HG03432 (cell line): ENCODE results near the gene MAB21L4.

Source experiments
- ATAC-seq: cut with Tn5 transposase; IDR thresholded peaks from one replicate; pipeline ENCODE4 v1.9.1; 2021; ENCODE audit warnings: mild to moderate bottlenecking, moderate library complexity; ENCODE audit not compliant: unreplicated experiment

MAB21L4 gene

GRCh38 chr2:240913810-240914644, 18.1 kb upstream of the MAB21L4 start:
- no peak for ATAC-seq

- no peak for ATAC-seq
Measured at GRCh38 chr2:240912878-240913809, 17.2 kb upstream of the MAB21L4 start.

- no peak for ATAC-seq
Measured at GRCh38 chr2:240911641-240912265, 15.8 kb upstream of the MAB21L4 start.

- no peak for ATAC-seq
Measured at GRCh38 chr2:240909216-240909974, 13.4 kb upstream of the MAB21L4 start.

GRCh38 chr2:240906911-240907590, 11.1 kb upstream of the MAB21L4 start:
- ATAC-seq, result no peak

- no peak for ATAC-seq
Measured at GRCh38 chr2:240906141-240906910, 10.4 kb upstream of the MAB21L4 start, which contains the start of gene CROCC2. CROCC2 (plus strand) TSS chr2:240906336; CDS start chr2:240906514, 178 bp downstream.

GRCh38 chr2:240905176-240905781, 9.3 kb upstream of the MAB21L4 start:
- ATAC-seq, result no peak

GRCh38 chr2:240904216-240905175, 8.5 kb upstream of the MAB21L4 start:
- no peak for ATAC-seq

- ATAC-seq, result no peak
Measured at GRCh38 chr2:240903191-240904060, 7.5 kb upstream of the MAB21L4 start.

- ATAC-seq, result no peak
Measured at GRCh38 chr2:240902615-240903041, 6.7 kb upstream of the MAB21L4 start.

- no peak for ATAC-seq
Measured at GRCh38 chr2:240901986-240902614, 6.1 kb upstream of the MAB21L4 start.

- no peak for ATAC-seq
Measured at GRCh38 chr2:240900141-240900860, 4.3 kb upstream of the MAB21L4 start.

- no peak for ATAC-seq
Measured at GRCh38 chr2:240899468-240899865, 3.5 kb upstream of the MAB21L4 start.

- ATAC-seq, result no peak
Measured at GRCh38 chr2:240898731-240899467, 2.9 kb upstream of the MAB21L4 start.
